HEK293T (cell line): ENCODE data around the gene UMAD1.

ENCODE experiments used
- BHLHE40 ChIP-seq: fragments of 450-650 bp; IDR thresholded peaks from 2 replicates; pipeline ENCODE4 v1.6.1; 2016; ENCODE audit warnings: mild to moderate bottlenecking, moderate library complexity, borderline replicate concordance
- ELF4 ChIP-seq: fragments of 450-650 bp; IDR thresholded peaks from 2 replicates; pipeline ENCODE4 v1.6.1; 2017; ENCODE audit warnings: antibody characterized with exemption
- FOXA1 ChIP-seq: fragments of 450-650 bp; IDR thresholded peaks from 2 replicates; pipeline ENCODE4 v1.6.1; 2016; ENCODE audit warnings: mild to moderate bottlenecking
- FOXK2 ChIP-seq: fragments of 450-650 bp; IDR thresholded peaks from 2 replicates; pipeline ENCODE4 v1.6.1; 2016; ENCODE audit warnings: mild to moderate bottlenecking
- L3MBTL2 ChIP-seq: fragments of 450-650 bp; conservative IDR thresholded peaks from 2 replicates; pipeline ENCODE4 v1.6.1; 2016; ENCODE audit warnings: mild to moderate bottlenecking
- LEF1 ChIP-seq: fragments of 450-650 bp; IDR thresholded peaks from 2 replicates; pipeline ENCODE4 v1.6.1; 2017; ENCODE audit warnings: mild to moderate bottlenecking, borderline replicate concordance
- NFRKB ChIP-seq: fragments of 450-650 bp; IDR thresholded peaks from 2 replicates; pipeline ENCODE4 v1.6.1; 2016; ENCODE audit warnings: mild to moderate bottlenecking, moderate library complexity
- SP1 ChIP-seq: fragments of 450-650 bp; IDR thresholded peaks from 2 replicates; pipeline ENCODE4 v1.6.1; 2017
- TARDBP ChIP-seq: fragments of 450-650 bp; IDR thresholded peaks from 2 replicates; pipeline ENCODE4 v1.6.1; 2016

- TF ChIP-seq SP1 (no peak), BHLHE40 (no peak), FOXK2 (no peak), FOXA1 (no peak), NFRKB (no peak), ELF4 (no peak), LEF1 (no peak), TARDBP (no peak), L3MBTL2 (no peak)
Measured at GRCh38 chr7:7739204-7740036, 98.9 kb downstream of the UMAD1 start.
